GOT3 (cell line): ENCODE data around the gene NEK8.
"Not testable (repeated sequence)": the region's sequence is repeated elsewhere in the genome, so short reads cannot be mapped to it uniquely, and the experiment has no call there.

Experiments
- DNase-seq: peaks from one replicate; lab custom pipeline; 2025; ENCODE audit warnings: mixed read lengths; lab: John Stamatoyannopoulos, UW

NEK8 gene

GRCh38 chr17:28763804-28764266, 35.2 kb downstream of the NEK8 start:
- no peak for DNase-seq

- DNase-seq, result no peak
Measured at GRCh38 chr17:28765038-28765437, 36.5 kb downstream of the NEK8 start.

GRCh38 chr17:28773736-28774135, 45.1 kb downstream of the NEK8 start:
- no peak for DNase-seq

- no peak for DNase-seq
Measured at GRCh38 chr17:28774206-28774605, 45.6 kb downstream of the NEK8 start.

- DNase-seq, result no peak
Measured at GRCh38 chr17:28777178-28777577, 48.6 kb downstream of the NEK8 start.

GRCh38 chr17:28779601-28780000, 51.0 kb downstream of the NEK8 start:
- DNase-seq, result not testable (repeated sequence)

- no peak for DNase-seq
Measured at GRCh38 chr17:28783161-28783560, 54.6 kb downstream of the NEK8 start.

GRCh38 chr17:28788100-28788499, 59.5 kb downstream of the NEK8 start:
- no peak for DNase-seq
